GM12873 (cell line): ENCODE results near the gene TMEM235.

Experiments
- CTCF ChIP-seq: IDR thresholded peaks from 2 replicates; pipeline ENCODE4 v1.5.1; 2012; ENCODE audit warnings: low read depth, mild to moderate bottlenecking, moderate library complexity, low read length, control low read depth; ENCODE audit not compliant: insufficient read depth; ENCODE audit errors: missing control alignments

The TMEM235 gene

DNA sequence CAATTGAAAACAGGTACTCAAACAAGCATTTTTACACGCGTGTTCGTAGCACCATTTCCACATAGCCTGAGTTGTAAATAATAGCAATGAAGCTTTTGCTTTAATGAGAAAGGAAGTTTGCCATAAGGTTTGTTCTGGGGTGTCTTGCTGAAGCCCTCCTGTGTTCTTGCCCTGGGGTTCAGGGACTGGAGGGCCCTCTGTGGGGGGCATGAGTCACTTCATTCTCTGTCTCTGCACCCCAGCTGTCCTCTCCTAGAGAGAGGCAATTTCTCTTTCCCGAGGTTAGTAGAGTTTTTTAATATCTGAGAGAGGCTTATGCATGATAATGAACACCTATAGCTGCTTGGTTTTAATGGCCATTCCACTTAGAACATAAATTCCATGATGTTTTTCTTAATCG, 34.7 kb upstream of the TMEM235 start:
- no peak for TF ChIP-seq CTCF

GRCh38 chr17:78197147-78197832, 34.1 kb upstream of the TMEM235 start:
- no peak for TF ChIP-seq CTCF

GRCh38 chr17:78200451-78200850, 31.0 kb upstream of the TMEM235 start:
- TF ChIP-seq CTCF = no peak

GRCh38 chr17:78202666-78203065, 28.8 kb upstream of the TMEM235 start:
- no peak for TF ChIP-seq CTCF

DNA sequence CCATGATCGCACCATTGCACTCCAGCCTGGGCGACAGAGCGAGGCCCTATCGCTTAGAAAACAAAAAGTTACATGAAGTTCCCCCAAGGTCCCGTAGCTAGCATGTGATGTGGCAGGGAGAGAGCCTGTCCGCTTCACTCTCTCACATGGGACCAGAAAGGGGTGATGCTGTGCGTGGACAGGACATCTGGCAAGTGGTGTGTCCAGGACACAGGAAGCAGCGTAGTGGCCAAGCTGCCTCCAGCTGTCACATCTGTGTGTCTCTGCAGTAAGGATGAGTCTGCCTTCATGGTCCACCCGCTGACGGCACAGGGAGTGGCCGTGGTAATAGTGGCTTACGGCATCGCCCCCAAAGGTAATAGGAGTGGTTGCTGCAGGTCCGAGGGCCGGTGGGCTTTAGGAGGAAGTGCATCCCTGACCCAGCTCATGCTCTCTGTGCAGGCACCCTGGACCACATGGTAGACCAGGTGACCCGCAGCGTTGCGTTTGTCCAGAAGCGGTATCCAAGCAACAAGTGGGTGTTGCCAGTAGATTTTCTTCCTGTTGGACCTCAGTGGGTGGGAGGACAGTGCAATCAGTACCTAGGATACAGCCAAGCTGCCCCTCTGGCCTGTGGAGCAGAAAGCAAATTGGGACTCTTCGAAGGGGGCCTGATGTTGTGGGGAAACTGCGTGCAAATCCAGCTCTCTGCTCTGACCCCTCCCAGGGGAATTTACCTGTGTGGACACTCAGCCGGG, 26.9 kb upstream of the TMEM235 start:
- TF ChIP-seq CTCF = no peak

- no peak for TF ChIP-seq CTCF
Measured at GRCh38 chr17:78205124-78205775, 26.2 kb upstream of the TMEM235 start.

DNA sequence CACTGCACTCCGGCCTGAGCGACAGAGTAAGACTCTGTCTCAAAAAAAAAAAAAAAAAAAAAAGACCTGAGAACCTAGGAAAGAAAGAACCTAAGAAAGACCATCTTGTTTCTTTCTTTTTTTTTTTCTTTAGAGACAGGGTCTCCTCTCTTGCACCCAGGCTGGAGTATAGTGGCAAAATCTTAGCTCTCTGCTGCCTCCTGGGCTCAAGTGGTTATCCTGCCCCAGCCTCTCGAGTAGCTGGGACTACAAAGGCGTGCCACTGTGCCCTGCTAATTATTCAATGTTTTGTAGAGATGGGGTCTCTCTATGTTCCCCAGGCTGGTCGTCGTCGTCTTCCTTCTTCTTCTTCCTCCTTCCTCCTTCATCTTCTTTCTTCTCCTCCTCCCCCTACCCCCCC, 25.1 kb upstream of the TMEM235 start:
- TF ChIP-seq CTCF = no peak
